ENCODE results near the gene ISYNA1. TPM values are rescaled to one million over a fixed set of nuclear protein-coding genes. Genes with fewer than 3 reads are reported as not detected.

Gene ISYNA1
- total and polyA plus RNA-seq, 2 of the 13 experiments (the other 11 are each of a cell fraction or from before 2014, with no cell fraction given): 29.6 to 48.5 TPM

DNA sequence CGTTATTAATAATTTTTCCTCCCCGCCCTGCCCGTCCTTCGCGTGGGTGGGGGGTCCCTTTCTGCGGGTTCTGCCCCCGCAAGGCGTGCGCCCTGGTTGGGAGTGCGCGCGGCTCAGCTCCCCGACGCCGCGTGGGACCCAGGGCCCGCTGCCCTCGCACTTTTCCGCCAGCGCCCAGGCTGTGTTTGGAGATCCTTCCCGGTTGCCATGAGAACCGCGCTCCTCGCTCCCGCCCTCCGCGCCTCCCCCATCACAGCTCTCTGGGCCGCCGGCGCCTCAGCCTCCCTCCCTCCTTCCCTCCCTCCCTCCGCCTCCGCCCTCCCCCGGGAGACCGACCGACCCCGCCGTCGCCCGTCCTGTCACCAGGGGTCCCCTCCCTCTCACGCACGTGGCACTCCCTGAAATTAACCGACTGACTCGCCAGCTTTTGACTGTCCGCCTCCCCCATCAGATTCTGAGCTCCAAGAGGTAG, 21.1 kb downstream of the ISYNA1 start (continued):
- TF ChIP-seq ZFAT (CRISPR knock-in tag; conservative IDR thresholded peaks at IDR 0.05) (no peak), SALL1 (CRISPR knock-in tag; IDR thresholded peaks at IDR 0.05) (no peak), MEIS1 (CRISPR knock-in tag; IDR thresholded peaks at IDR 0.05; ENCODE audit: borderline replicate concordance) (0 out of 2 replicates have a peak, but pooled peaks have one; percentile 19), TSC22D2 (CRISPR knock-in tag; IDR thresholded peaks at IDR 0.05; ENCODE audit: borderline replicate concordance) (no peak), RCOR2 (CRISPR knock-in tag; IDR thresholded peaks at IDR 0.05) (no peak), DR1 (CRISPR knock-in tag; IDR thresholded peaks at IDR 0.05) (no peak), ZNF3 (CRISPR knock-in tag; IDR thresholded peaks at IDR 0.05) (no peak), KLF6 (CRISPR knock-in tag; IDR thresholded peaks at IDR 0.05) (no peak), ZNF382 (CRISPR knock-in tag; IDR thresholded peaks at IDR 0.05; ENCODE audit: borderline replicate concordance) (no peak), ZNF101 (CRISPR knock-in tag; IDR thresholded peaks at IDR 0.05; ENCODE audit: borderline replicate concordance, low read depth) (no peak)
- TF ChIP-seq, protein P1, sequence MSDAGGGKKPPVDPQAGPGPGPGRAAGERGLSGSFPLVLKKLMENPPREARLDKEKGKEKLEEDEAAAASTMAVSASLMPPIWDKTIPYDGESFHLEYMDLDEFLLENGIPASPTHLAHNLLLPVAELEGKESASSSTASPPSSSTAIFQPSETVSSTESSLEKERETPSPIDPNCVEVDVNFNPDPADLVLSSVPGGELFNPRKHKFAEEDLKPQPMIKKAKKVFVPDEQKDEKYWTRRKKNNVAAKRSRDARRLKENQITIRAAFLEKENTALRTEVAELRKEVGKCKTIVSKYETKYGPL (CRISPR knock-in tag; IDR thresholded peaks at IDR 0.05): no peak
- TF ChIP-seq, protein P2, sequence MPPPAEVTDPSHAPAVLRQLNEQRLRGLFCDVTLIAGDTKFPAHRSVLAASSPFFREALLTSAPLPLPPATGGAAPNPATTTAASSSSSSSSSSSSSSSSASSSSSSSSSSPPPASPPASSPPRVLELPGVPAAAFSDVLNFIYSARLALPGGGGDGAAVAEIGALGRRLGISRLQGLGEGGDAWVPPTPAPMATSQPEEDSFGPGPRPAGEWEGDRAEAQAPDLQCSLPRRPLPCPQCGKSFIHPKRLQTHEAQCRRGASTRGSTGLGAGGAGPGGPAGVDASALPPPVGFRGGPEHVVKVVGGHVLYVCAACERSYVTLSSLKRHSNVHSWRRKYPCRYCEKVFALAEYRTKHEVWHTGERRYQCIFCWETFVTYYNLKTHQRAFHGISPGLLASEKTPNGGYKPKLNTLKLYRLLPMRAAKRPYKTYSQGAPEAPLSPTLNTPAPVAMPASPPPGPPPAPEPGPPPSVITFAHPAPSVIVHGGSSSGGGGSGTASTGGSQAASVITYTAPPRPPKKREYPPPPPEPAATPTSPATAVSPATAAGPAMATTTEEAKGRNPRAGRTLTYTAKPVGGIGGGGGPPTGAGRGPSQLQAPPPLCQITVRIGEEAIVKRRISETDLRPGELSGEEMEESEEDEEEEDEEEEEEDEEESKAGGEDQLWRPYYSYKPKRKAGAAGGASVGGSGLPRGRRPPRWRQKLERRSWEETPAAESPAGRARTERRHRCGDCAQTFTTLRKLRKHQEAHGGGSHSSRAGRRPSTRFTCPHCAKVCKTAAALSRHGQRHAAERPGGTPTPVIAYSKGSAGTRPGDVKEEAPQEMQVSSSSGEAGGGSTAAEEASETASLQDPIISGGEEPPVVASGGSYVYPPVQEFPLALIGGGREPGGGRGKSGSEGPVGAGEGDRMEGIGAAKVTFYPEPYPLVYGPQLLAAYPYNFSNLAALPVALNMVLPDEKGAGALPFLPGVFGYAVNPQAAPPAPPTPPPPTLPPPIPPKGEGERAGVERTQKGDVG (CRISPR knock-in tag; IDR thresholded peaks at IDR 0.05; ENCODE audit: borderline replicate concordance): no peak
